Putamen (tissue), 1 donor: ENCODE results near the gene LTA4H.
"Not testable (repeated sequence)": the region's sequence is repeated elsewhere in the genome, so short reads cannot be mapped to it uniquely, and the experiment has no call there.

Experiments
- DNase-seq: peaks from one replicate; pipeline ENCODE4 v3.0.0-alpha.2; 2016; ENCODE audit warnings: low spot score

LTA4H gene

DNA sequence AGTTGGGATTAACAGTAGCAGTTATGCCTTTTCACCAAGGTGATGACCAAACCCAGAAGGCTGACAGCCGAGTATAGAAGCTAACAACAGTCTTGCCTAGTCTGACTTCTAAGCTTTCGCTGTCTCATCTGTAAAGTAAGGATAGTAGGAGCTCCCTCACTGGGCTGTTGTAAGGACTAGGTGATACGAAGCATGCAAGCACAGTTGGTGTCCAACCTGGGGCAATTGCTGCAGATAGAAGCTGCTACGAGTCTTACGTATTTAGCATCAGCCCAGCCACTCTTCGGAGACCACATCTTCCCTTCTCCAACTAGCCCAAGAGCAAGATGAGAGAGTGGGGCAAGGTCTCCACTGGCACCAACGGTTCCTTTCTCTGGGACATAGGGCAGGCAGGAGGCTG lies 45.3 kb downstream of the LTA4H start:
- DNase-seq = no peak

DNA sequence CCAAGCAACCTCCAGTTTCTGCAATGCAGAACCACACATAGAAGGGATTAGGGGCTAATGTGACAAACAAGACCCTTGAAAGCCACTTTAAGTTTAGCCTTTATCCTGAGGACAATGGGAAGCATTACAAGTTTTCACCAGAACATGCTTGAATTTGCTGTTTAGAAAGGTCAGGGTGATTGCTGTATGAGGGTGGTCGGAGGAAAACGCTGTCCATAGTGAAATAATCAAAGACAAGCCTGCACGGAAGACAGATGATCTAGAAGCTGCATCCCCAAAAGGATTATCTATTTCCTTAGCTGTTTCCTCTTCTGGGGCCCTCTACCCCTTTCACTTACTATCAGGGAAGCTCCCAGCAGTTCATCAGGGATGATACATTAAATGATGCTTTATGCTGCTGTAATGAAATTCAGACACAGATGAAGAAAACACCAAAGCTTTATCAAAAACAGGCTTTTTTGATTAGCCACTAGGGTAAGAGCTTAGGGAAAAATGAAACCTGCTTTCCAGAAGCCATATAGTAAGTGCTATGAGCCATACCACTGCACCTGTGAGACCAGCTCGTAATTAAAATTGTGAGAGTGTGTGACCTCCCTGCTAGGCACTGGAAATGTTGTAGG lies 45.8 kb downstream of the LTA4H start:
- DNase-seq = no peak

DNA sequence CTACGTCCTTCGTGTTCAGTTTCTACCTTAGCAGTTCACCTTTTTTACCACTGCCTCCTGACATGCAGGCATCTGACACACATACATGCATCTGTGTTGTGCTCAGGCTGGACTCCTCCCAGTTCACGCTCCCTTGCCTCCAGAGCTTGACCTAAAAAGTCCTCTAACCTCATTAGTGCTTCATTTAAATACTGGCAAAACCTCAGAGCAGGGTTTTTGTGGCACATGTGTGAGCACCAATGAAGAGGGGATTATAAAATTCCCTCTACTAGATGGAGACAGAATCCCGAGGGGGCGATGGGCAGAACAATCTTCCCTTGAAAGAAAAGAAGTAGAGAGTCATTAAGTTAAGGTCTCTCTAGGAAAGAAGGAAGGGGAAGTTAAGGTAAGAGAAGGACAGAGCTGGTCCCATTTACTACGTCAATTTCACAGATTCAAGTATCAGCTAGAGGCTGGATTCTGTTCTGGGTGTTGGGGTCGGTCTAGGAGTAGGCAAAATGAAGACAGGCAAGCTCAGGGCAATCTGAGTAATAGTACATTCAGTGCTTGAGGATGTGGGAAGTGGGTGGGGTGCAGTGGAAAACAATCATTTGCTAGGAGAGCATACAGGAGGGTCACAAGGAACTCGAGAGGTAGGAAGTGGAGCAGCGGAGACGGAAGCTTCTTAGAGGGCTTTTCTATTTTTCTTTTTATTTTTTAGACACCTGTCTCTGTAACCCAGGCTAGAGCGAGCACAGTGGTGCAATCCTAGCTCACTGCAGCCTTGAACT lies 46.7 kb downstream of the LTA4H start:
- DNase-seq = no peak

DNA sequence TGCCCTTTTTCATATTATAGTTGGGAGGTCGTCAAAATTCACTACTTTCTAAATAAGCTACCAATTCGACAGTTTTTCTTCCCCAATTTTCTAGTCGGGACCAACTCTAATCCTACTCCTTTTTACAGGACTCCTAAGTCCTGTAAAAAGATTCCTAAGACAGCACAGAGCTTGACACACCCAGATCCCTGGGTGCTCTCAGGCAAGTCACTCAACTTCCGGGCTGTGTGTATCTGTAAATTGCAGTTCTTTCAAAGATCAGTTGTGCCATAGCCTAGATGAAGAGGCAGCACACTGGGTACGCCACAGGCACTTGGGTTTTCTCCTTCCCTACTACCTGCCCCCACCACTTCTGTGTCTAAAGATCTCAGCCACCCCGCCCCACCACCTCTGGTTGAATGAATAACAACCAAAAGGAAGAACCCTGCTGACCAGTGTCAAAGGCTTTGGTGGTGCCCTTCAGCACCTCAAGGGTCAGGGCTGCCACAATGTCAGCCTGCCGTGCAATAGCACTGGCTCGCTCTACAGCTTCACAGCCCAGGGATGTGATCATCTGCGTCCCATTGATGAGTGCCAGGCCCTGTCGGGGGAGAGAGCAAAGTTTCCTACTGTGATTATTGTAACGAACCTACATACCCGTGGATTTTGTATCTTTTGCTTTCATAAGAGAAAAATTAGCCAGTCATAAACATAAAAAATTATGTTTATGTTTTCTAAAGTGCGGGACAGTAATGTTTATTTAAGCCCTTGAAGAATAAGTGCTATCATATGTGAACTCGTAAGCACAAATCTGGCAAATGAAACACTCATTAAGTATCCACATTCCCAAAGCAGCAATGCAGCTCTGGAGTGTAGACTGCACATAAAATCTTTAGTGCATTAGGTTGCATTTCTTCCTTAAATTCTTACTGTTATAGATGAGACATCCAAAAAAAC lies 48.5 kb downstream of the LTA4H start:
- no peak for DNase-seq

DNA sequence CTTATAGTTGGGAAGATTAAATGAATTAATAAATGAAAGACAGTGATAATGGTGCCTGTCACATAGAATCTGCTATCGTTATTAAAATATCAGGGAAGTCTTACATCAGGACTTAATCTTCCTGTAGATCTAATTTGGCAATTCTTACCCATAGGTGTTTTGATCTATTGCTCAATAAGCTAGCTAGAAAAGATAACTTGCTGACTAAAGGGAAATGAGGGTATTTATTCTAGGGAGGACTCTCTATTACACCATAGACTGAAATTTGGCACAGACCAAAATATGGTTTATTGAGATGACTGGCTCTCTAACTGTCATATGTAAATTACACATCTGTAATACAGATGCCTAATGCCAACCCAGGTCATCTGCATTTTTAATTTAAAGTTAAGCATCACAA lies 50.7 kb downstream of the LTA4H start:
- DNase-seq = no peak

DNA sequence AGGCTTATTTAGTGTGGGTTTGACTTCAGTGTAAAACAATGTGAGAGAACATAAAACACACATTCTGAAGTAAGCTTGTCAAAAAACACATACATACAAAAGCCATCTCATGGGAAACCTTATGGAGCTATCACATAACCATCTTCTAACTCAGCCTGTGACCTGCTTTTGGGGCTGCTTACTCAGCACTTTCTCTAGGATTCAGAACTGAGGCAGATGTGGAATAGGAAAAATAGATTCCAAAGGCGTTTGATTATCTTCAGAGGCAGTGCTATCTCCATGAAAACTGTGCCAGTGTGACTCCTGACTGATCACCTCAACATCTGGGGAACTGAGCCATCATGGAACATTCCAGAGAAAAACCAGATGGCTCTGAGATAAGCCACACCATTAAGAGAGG lies 52.8 kb downstream of the LTA4H start:
- no peak for DNase-seq

DNA sequence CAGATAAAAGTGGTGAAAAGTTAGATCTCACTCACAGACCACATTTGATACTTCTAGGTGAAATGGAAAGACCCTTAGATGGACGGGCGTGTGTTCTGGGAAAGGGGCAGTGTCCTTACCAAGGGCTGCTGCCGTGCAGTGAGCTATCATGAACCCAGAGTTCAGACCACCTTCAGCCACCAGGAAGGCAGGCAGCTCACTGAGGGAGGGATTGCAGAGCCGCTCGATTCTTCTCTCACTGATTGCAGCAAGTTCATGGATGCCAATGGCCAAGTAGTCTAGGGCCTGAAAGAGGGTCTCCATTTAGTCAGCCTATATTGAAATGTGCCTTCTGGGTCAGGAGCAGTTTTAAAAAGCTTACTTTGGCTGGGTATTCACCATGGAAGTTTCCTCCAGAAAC lies 55.0 kb downstream of the LTA4H start:
- no peak for DNase-seq

DNA sequence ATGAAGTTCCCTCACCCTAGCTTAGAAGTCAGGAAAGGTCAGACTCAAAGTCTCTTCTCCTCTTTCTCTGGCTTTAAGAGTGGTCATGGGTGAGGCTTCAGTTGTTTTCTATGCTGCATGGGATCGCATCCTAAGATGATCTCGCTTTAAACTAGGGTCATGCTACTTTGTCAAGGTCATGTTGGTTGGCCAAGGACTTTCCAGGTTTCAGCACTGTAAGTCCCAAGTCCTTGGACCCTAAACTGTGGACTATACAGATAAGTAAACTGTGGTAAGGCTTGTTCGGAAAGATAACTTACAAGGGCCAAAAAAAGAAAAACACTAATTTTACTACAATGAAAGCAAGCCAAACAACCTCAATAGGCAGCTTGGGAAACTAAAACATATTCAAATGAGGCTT lies 56.6 kb downstream of the LTA4H start:
- DNase-seq = no peak

DNA sequence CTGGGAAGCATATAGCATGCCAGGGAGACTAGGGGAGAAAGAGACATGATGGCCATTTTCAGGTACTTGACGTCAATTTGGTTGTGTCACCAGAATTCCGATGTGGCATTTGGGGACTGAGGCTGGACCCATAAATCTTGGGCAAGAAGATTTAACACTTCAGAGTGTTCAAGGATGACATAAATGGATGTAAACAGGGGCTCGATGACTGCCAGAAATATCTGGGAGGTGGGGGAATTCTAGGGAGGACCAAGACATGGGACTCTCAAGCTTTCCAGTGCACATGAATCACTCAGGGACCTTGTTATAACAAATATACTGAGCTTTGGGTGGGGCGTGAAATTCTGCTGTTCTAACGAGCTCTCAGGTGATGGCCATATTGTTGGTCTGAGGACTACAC lies 57.0 kb downstream of the LTA4H start:
- no peak for DNase-seq

DNA sequence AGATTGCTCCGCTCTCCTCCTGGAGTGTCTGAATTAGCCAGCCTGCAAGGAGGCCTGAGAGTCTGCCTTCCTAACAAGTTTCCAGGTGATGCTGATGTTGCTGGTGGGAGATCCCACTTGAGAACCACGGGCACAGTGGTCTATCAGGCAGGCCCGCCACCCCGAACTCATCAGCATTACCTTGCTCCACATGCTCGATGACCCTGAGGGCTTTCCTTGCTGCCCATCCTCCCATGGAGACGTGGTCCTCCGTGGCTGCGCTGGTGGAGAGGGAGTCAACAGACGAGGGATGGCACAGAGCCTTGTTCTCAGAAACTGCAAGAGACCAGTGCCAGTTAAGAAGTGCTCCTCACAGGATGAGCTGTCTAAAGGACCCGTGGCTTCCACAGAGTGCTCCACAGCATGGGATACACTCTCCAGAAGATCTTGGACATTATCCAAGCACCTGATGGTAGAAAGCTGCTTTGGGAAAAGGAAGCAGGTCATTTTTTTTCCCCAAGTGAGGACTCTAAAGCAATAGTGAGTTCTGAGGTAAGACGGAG lies 57.6 kb downstream of the LTA4H start:
- no peak for DNase-seq

DNA sequence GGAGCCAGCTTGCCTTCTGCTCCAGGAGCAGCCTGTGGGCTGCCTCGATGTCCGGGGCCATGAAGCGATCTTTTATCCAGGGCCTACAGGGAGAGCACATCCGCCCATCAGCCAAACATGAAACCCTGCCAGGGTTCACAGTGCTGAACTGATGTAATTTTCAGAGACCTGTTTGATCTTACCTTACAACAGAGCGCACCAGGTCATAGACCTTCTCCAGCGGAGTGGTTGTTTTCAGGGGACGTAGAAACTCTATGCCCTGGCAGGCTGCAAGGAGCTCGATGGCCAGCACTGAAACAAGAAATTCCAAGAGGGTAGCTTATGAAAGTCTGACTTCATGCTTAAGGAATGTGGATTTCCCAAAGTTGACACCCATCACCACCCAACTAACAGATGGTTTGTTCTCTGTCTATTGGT lies 59.0 kb downstream of the LTA4H start:
- DNase-seq = no peak

DNA sequence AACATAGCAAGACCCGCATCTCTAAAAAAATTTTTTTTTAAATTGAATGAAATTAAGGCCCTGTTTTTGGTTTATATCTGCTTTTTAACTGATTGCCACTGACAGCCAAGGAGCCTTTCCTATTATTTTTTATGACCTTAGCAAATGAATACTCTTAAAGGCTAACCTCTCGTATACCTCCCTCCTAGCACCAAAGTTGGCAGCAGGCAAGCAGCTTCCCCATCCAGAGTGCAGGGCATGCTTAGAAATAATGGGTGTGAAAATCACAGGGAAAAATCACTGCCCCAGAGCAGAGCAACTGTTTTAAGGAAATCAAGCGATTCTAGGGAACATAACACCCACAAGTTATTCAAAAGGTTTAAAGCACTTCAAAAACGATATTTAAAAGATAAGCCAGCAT lies 59.9 kb downstream of the LTA4H start:
- DNase-seq = no peak

DNA sequence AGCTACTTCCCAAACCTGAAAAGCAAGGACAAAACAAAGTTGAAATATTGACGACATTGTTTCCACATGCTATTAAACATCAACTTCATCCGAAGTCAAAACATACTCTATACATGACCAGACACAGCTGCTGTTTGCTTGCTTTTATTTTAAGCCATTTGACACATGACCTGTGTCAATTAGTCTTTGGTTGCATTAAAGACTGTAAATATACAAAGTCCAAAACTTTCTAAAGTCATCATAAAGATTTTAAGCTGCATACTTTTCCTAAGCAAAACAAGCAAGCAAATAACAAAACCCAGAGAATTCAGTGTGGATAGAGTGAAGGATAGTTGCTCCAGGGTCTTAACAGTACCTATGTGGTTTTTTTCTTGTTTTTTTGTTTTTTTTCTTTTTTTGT lies 61.0 kb downstream of the LTA4H start:
- DNase-seq = no peak

DNA sequence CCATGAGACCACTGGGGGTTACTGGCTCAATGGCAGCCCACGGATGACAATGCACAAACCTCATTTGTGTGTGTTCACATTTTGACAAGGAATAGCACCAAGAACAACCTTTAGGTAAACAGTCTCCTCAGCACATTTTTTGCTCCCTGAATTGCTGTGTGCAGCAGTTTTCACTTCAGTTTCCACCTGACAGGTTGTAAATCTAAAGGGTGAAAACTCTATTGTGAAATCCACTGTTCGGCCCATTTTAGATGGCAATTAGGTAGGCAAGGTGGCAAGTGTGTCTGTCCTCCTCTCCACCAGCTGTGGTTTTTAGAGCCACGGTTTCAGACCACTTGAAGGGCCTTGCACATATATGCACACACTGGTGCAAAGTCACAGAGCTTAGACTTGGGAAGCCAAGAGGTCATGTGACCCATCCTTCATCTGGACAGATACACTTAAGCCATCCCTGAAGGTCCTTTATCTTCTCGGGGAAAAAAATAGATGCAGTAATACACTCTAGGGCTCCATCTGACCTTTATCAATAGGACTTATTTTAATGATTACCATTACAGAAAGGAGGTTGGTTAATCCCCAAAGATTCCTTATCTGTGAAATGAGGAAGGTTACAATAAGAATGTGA lies 62.4 kb downstream of the LTA4H start:
- no peak for DNase-seq

DNA sequence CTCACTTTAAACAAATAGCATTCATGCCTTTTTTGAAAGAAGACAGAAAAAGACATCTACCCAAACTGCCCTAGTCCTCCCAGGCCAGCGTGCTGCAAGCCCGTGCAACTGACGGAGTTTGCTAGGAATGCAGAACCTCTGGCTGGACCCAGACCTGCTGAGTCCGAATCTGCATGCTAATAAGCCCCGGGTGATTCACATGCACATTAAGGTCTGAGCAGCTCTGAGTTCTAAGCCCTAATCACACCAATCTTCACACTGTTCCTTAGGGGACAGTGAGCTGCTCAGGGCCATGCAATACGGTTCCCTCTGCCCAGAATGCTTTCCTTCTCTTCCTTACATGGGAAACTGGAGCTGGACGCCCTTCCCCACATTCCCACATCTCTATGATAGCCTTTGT lies 64.5 kb downstream of the LTA4H start:
- no peak for DNase-seq

DNA sequence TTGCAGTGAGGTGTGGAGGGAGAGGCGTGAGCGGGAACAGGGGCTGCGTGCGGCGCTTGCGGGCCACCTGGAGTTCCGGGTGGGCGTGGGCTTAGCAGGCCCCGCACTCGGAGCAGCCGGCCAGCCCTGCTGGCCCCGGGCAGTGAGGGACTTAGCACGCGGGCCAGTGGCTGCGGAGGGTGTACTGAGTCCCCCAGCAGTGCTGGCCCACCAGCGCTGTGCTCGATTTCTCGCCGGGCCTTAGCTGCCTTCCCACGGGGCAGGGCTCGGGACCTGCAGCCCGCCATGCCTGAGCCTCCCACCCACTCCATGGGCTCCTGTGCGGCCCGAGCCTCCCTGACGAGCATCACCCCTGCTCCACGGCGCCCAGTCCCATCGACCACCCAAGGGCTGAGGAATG lies 66.3 kb downstream of the LTA4H start:
- DNase-seq = not testable (repeated sequence)

DNA sequence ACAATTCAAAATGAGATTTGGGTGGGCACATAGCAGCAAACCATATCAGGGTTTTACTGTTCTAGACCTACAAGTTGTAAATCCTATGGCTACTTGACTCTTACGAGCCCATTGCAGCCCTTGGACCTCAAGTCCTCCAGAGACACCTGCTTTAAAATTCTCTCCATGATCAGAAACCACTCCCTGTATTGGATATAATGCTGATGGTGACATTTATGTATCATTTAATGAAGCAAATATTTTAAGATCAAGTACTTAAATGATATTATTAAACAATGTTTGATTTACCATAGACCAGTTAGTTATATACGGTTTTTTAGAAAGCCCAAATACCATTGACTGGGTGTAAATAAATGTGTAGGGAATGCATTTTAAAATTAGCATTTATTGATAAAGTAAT lies 68.1 kb downstream of the LTA4H start:
- DNase-seq = no peak

DNA sequence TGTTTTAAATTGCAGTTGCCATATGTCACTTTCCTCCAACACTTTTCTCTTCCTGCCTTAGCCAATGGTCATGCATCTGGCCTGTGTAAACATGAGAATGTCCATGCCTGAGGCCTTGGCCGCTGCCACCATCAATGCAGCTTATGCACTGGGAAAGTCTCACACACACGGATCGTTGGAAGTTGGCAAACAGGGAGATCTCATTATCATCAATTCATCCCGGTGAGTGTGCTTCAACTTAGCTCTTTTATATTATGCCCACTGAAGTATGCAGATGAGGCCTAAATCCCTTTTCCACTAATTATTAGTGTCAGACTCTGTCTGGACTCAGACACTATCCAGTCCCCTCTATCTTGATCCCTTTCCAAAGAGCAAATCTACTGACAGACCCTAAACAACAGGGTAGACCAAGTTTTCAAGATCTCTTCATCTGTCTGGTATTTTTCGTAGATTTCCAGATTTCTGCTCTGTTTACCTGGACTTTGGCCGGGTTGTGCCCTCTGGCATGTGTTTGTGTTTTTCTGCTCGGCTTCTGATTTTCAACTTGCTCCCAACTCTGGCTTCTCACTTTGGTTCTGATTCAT lies 69.0 kb downstream of the LTA4H start:
- DNase-seq = no peak

DNA sequence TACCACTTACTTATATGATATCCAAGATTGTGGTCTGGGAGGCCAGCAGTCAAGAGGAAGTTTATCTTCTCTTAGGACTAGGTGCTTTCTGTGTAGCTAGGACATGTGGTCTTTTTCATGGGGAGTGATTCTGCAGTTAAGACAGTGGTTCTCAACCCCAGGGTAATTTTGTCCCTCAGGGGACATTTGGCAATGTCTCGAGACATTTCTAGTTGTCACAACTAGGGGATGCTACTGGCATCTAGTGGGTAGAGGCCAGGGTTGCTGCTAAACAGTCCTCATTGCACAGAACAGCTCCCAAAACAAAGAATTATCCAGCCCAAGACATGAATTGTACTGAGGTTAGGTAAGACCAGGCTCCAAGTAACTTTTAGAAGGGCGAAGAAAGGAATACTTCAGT lies 72.3 kb downstream of the LTA4H start:
- DNase-seq = no peak

DNA sequence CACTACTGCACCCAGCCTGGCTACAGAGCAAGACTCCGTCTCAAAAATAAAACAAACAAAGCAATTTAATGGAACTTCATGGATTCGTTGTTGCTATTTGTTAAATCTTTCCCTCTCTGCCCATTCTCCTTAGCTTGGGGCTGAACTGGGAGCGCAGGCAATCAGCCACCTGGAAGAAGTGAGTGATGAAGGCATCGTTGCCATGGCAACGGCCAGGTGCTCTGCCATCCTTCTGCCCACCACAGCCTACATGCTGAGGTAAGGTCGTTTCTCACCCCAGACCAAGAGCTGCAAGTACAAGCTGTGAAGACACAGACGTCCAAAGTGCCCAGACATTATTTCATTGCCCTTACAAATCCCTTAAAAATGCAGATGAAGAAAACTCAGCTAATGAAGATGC lies 73.2 kb downstream of the LTA4H start:
- DNase-seq = no peak

DNA sequence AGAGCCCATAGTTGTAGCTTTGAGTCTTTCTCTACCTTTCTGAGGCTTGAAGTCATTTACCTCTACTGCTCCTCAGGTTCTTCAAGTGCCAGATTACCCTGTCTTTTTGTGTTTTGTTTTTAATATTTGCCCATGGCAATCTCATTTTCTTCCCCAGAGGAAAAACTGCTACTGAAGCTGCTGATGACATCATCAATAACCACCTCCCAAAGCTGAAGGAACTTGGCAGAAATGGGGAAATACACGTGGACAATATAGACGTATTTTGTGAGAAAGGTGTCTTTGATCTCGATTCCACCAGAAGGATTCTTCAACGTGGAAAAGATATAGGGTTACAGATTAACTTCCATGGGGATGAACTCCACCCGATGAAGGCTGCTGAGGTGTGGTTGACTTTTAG lies 75.1 kb downstream of the LTA4H start:
- DNase-seq = no peak

DNA sequence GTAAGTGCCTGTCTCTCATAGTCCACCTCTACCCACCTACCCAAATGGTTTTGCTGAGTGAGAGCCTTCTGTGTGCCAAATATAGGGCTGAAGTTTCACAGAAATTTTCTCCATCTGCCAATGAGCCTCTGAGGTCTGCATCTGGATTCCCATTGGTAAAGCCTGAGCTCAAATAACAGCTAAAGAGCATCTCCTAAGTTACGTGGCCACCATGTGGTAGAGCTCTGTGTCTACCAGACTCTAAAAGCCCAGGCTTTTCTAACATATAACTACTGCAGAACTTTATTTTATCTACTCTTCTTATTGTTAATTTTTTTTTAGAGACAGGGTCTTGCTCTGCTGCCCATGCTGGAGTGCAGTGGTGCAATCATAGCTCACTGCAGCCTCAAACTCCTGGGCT lies 76.3 kb downstream of the LTA4H start:
- no peak for DNase-seq
